Measurements from ENCODE around the gene ADCY4.
A peak's percentile ranks its signal among the peaks of the same experiment; 100 is the strongest.

ADCY4 gene

GRCh38 chr14:24338843-24339242, 4.0 kb upstream of the ADCY4 start:
- H3K4me3 ChIP-seq (ENCODE audit: low read depth, low read length): no peak overlapping the region
- CTCF ChIA-PET: interaction anchor here (1.2 to 37.5 kb wide), 7 partner anchors 7 to 96 kb away, joined by 3 to 1633 read pairs (median 19); partner anchors contain the start of genes CBLN3, CIDEB, DHRS1 and KHNYN
- DNase-seq (ENCODE audit: low read depth, low spot score): no peak
- POLR2A ChIA-PET: no interaction called here
- TF ChIP-seq CTCF (IDR thresholded peaks at IDR 0.05; ENCODE audit: insufficient read depth, low read length, missing control alignments): no peak

GRCh38 chr14:24337824-24338175, 2.9 kb upstream of the ADCY4 start:
- ChIA-PET POLR2A (no interaction called here), CTCF (interaction anchor here (1.0 to 37.5 kb wide), 9 partner anchors 8 to 89 kb away, joined by 3 to 1633 read pairs (median 17); partner anchors contain the start of genes CBLN3, CIDEB, DHRS1 and KHNYN)
- no peak overlapping the region for H3K4me3 ChIP-seq (ENCODE audit: low read depth, low read length)
- no peak for TF ChIP-seq CTCF (IDR thresholded peaks at IDR 0.05; ENCODE audit: insufficient read depth, low read length, missing control alignments)
- no peak for DNase-seq (ENCODE audit: low read depth, low spot score)

- no peak for DNase-seq (ENCODE audit: low read depth, low spot score)
- ChIA-PET POLR2A (no interaction called here), CTCF (interaction anchor here (1.0 to 37.5 kb wide), 9 partner anchors 8 to 90 kb away, joined by 3 to 1633 read pairs (median 17); partner anchors contain the start of genes CBLN3, CIDEB, DHRS1 and KHNYN)
- no peak overlapping the region for H3K4me3 ChIP-seq (ENCODE audit: low read depth, low read length)
- no peak for TF ChIP-seq CTCF (IDR thresholded peaks at IDR 0.05; ENCODE audit: insufficient read depth, low read length, missing control alignments)
Measured at GRCh38 chr14:24337144-24337823, 2.4 kb upstream of the ADCY4 start.

- H3K4me3 ChIP-seq (ENCODE audit: low read depth, low read length): no peak overlapping the region
- CTCF ChIA-PET: interaction anchor here (1.3 to 37.5 kb wide), 7 partner anchors 10 to 92 kb away, joined by 4 to 1633 read pairs (median 101); partner anchors contain the start of genes CBLN3, CIDEB, DHRS1 and KHNYN
- no peak for DNase-seq (ENCODE audit: low read depth, low spot score)
- POLR2A ChIA-PET: no interaction called here
- TF ChIP-seq CTCF (IDR thresholded peaks at IDR 0.05; ENCODE audit: insufficient read depth, low read length, missing control alignments): no peak
Measured at GRCh38 chr14:24335461-24336171, 745 bp upstream of the ADCY4 start.

GRCh38 chr14:24332268-24332993, 2.4 kb downstream of the ADCY4 start:
- H3K4me3 ChIP-seq (ENCODE audit: low read depth, low read length): no peak overlapping the region; the same call in 1 of the 2 replicates
- peak; percentile 77 for TF ChIP-seq CTCF (IDR thresholded peaks at IDR 0.05; ENCODE audit: insufficient read depth, low read length, missing control alignments)
- DNase-seq (ENCODE audit: low read depth, low spot score): no peak
- POLR2A ChIA-PET: interaction anchor here (1.0 to 3.1 kb wide), 2 partner anchors 98 to 101 kb away, joined by 3 to 23 read pairs; partner anchors contain the start of genes CBLN3 and KHNYN
- CTCF ChIA-PET: interaction anchor here (0.7 to 37.5 kb wide), 30 partner anchors 9 to 294 kb away, joined by 3 to 1633 read pairs (median 14); partner anchors contain the start of genes CBLN3, CIDEB, DHRS1 and KHNYN

Data from AG04449 (cell line).